HG03354 (cell line): Measurements from ENCODE around the gene BBOX1.
"Not testable (repeated sequence)": the region's sequence is repeated elsewhere in the genome, so short reads cannot be mapped to it uniquely, and the experiment has no call there.

Experiments used
- ATAC-seq: cut with Tn5 transposase; IDR thresholded peaks from one replicate; pipeline ENCODE4 v1.9.1; 2021; ENCODE audit warnings: mild to moderate bottlenecking; ENCODE audit not compliant: unreplicated experiment, poor library complexity, severe bottlenecking

The BBOX1 gene

GRCh38 chr11:27166130-27166529, 125.5 kb downstream of the BBOX1 start:
- ATAC-seq, result no peak

GRCh38 chr11:27171376-27171958, 130.9 kb downstream of the BBOX1 start:
- no peak for ATAC-seq

- no peak for ATAC-seq
Measured at GRCh38 chr11:27173545-27173944, 132.9 kb downstream of the BBOX1 start.

DNA sequence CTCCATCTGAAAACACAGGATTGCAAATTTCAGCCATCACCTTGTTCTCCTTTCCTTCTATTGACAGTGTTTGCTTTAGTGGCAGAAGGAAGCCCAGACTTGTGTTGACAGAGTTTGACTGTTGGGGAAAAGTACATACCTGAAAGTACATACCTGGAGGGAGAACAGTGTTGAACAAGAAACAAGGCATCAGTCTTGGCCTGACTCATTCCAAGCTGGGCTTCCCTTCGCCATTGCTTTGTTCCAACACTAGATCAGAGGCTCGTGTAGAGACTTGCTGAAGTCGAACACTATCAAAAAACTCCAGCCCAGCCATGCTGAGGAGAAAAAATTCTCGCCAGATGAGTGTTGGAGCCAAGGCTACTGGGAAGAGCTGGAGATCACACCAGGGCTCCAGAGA, 133.4 kb downstream of the BBOX1 start:
- no peak for ATAC-seq

DNA sequence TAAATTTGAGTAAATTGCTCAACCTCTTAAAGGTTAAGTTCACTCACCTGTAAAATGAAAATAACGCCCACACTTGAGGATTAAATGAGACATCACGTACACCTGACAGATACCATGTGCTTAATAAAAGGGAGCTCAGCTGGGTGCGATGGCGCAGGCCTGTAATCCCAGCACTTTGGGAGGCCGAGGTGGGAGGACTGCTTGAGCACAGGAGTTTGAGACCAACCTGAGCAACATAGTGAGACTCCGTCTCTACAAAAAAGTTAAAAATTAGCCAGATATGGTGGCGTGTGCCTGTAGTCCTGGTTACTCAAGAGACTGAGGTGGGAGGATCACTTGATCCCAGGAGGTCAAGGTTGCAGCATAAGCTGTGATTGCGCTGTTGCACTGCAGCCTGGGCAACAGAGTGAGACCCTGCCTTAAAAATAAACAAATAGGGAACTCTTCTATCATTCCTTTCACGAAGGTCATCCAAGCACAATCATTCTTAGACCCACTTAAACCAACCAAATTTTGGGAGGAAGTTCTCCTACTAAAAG, 134.1 kb downstream of the BBOX1 start:
- no peak for ATAC-seq

DNA sequence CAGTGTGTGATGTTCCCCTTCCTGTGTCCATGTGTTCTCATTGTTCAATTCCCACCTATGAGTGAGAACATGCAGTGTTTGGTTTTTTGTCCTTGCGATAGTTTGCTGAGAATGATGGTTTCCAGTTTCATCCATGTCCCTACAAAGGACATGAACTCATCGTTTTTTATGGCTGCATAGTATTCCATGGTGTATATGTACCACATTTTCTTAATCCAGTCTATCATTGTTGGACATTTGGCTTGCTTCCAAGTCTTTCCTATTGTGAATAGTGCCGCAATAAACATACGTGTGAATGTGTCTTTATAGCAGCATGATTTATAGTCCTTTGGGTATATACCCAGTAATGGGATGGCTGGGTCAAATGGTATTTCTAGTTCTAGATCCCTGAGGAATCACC, 134.9 kb downstream of the BBOX1 start:
- not testable (repeated sequence) for ATAC-seq
